HG03469 (cell line): Measurements from ENCODE around the gene AKAP1.

Experiments used
- ATAC-seq: cut with Tn5 transposase; IDR thresholded peaks from one replicate; pipeline ENCODE4 v1.9.1; 2021; ENCODE audit warnings: mild to moderate bottlenecking, moderate library complexity, moderate number of reproducible peaks; ENCODE audit not compliant: unreplicated experiment

Gene AKAP1

GRCh38 chr17:57158795-57159194, 73.7 kb downstream of the AKAP1 start:
- ATAC-seq: no peak

- ATAC-seq: no peak
These were observed 75.6 kb downstream of the AKAP1 start for GRCh38 chr17:57160624-57161023.

GRCh38 chr17:57164814-57165213, 79.8 kb downstream of the AKAP1 start:
- no peak for ATAC-seq

- no peak for ATAC-seq
These were observed 80.7 kb downstream of the AKAP1 start for GRCh38 chr17:57165754-57166153.

GRCh38 chr17:57166803-57167202, 81.8 kb downstream of the AKAP1 start:
- ATAC-seq: no peak

GRCh38 chr17:57168695-57169094, 83.6 kb downstream of the AKAP1 start:
- ATAC-seq: no peak

- no peak for ATAC-seq
These were observed 85.8 kb downstream of the AKAP1 start for GRCh38 chr17:57170866-57171265.
